HFF-Myc (cell line): ENCODE data around the gene P2RX3.

Source experiments
- DNase-seq: peaks from one replicate; pipeline ENCODE4 v3.0.0-alpha.2; 2011; ENCODE audit warnings: low read depth; ENCODE audit errors: extremely low read depth
- H3K4me3 ChIP-seq: replicated peaks from 2 replicates; pipeline ENCODE4 v1.5.1; 2011; ENCODE audit warnings: low read depth, mild to moderate bottlenecking, control low read depth, low read length
- CTCF ChIP-seq: IDR thresholded peaks from 2 replicates; pipeline ENCODE4 v1.5.1; 2012; ENCODE audit warnings: mild to moderate bottlenecking, low read depth, low read length, control low read depth; ENCODE audit errors: missing control alignments

Gene P2RX3

GRCh38 chr11:57391539-57391938, 53.4 kb downstream of the P2RX3 start:
- no peak for TF ChIP-seq CTCF
- no peak for DNase-seq
- no peak overlapping the region for H3K4me3 ChIP-seq

- no peak for DNase-seq
- TF ChIP-seq CTCF, result no peak
- no peak overlapping the region for H3K4me3 ChIP-seq
These were observed 54.1 kb downstream of the P2RX3 start for GRCh38 chr11:57392066-57392762.

- TF ChIP-seq CTCF, result no peak
These were observed 54.6 kb downstream of the P2RX3 start for GRCh38 chr11:57392763-57393105.

GRCh38 chr11:57394203-57394965, 56.2 kb downstream of the P2RX3 start:
- TF ChIP-seq CTCF, result no peak
- DNase-seq, result no peak

More at GRCh38 chr11:57392763-57393105, 54.6 kb downstream of the P2RX3 start:
- no peak for DNase-seq
- no peak overlapping the region for H3K4me3 ChIP-seq

GRCh38 chr11:57395905-57396623, 57.9 kb downstream of the P2RX3 start:
- no peak for DNase-seq
- no peak overlapping the region for H3K4me3 ChIP-seq

More at GRCh38 chr11:57394203-57394965, 56.2 kb downstream of the P2RX3 start:
- H3K4me3 ChIP-seq, result no peak overlapping the region

GRCh38 chr11:57396744-57397143, 58.6 kb downstream of the P2RX3 start:
- DNase-seq, result no peak
- TF ChIP-seq CTCF, result no peak
- H3K4me3 ChIP-seq, result no peak overlapping the region

More at GRCh38 chr11:57395905-57396623, 57.9 kb downstream of the P2RX3 start:
- no peak for TF ChIP-seq CTCF
